Measurements from ENCODE around the gene ZNF436.
A peak's percentile ranks its signal among the peaks of the same experiment; 100 is the strongest.

Gene ZNF436

GRCh38 chr1:23367791-23368561 lies 1.7 kb downstream of the ZNF436 start:
- peak; percentile 89 to 95 for DNase-seq (ENCODE audit: low read depth in 1 of 2, low spot score in 1 of 2)

GRCh38 chr1:23367451-23367790 lies 2.2 kb downstream of the ZNF436 start:
- DNase-seq (ENCODE audit: low read depth in 1 of 2, low spot score in 1 of 2) = no peak

- DNase-seq (ENCODE audit: low read depth in 1 of 2, low spot score in 1 of 2) = no peak
Observed at GRCh38 chr1:23366598-23366997, 3.0 kb downstream of the ZNF436 start.

GRCh38 chr1:23366146-23366545 lies 3.5 kb downstream of the ZNF436 start:
- DNase-seq (ENCODE audit: low read depth in 1 of 2, low spot score in 1 of 2) = no peak

- DNase-seq (ENCODE audit: low read depth in 1 of 2, low spot score in 1 of 2) = no peak
Observed at GRCh38 chr1:23362218-23362713, 7.4 kb downstream of the ZNF436 start.

- no peak for DNase-seq (ENCODE audit: low read depth in 1 of 2, low spot score in 1 of 2)
Observed at GRCh38 chr1:23358310-23358875, 11.2 kb downstream of the ZNF436 start.

GRCh38 chr1:23357138-23357908 lies 12.3 kb downstream of the ZNF436 start:
- DNase-seq (ENCODE audit: low read depth in 1 of 2, low spot score in 1 of 2) = no peak

- no peak for DNase-seq (ENCODE audit: low read depth in 1 of 2, low spot score in 1 of 2)
Observed at GRCh38 chr1:23356471-23357137, 13.0 kb downstream of the ZNF436 start.

- DNase-seq (ENCODE audit: low read depth in 1 of 2, low spot score in 1 of 2) = no peak
Observed at GRCh38 chr1:23354245-23354644, 15.4 kb downstream of the ZNF436 start.

- DNase-seq (ENCODE audit: low read depth in 1 of 2, low spot score in 1 of 2) = no peak
Observed at GRCh38 chr1:23352096-23352695, 17.4 kb downstream of the ZNF436 start.

GRCh38 chr1:23345920-23346319 lies 23.7 kb downstream of the ZNF436 start:
- no peak for DNase-seq (ENCODE audit: low read depth in 1 of 2, low spot score in 1 of 2)

GRCh38 chr1:23344987-23345472 lies 24.6 kb downstream of the ZNF436 start:
- DNase-seq (ENCODE audit: low read depth in 1 of 2, low spot score in 1 of 2) = no peak

GRCh38 chr1:23344111-23344986 lies 25.3 kb downstream of the ZNF436 start, which contains the start of gene HNRNPR:
Gene HNRNPR (minus strand): TSS chr1:23344284. CDS start chr1:23341008, 3,276 bp downstream.
- peak; percentile 96 to 98 for DNase-seq (ENCODE audit: low read depth in 1 of 2, low spot score in 1 of 2)

- DNase-seq (ENCODE audit: low read depth in 1 of 2, low spot score in 1 of 2) = peak; percentile 6 to 41
Observed at GRCh38 chr1:23343221-23344110, 26.2 kb downstream of the ZNF436 start.

- no peak for DNase-seq (ENCODE audit: low read depth in 1 of 2, low spot score in 1 of 2)
Observed at GRCh38 chr1:23341931-23342692, 27.5 kb downstream of the ZNF436 start.

- DNase-seq (ENCODE audit: low read depth in 1 of 2, low spot score in 1 of 2) = no peak
Observed at GRCh38 chr1:23339632-23340031, 30.0 kb downstream of the ZNF436 start.

GRCh38 chr1:23337869-23338268 lies 31.8 kb downstream of the ZNF436 start:
- DNase-seq (ENCODE audit: low read depth in 1 of 2, low spot score in 1 of 2) = no peak

GRCh38 chr1:23331713-23332112 lies 37.9 kb downstream of the ZNF436 start:
- no peak for DNase-seq (ENCODE audit: low read depth in 1 of 2, low spot score in 1 of 2)
